GM19455 (cell line): Measurements from ENCODE around the gene ZBTB7C.

Experiments
- ATAC-seq: cut with Tn5 transposase; IDR thresholded peaks from one replicate; pipeline ENCODE4 v1.9.1; 2021; ENCODE audit not compliant: unreplicated experiment

ZBTB7C gene

DNA sequence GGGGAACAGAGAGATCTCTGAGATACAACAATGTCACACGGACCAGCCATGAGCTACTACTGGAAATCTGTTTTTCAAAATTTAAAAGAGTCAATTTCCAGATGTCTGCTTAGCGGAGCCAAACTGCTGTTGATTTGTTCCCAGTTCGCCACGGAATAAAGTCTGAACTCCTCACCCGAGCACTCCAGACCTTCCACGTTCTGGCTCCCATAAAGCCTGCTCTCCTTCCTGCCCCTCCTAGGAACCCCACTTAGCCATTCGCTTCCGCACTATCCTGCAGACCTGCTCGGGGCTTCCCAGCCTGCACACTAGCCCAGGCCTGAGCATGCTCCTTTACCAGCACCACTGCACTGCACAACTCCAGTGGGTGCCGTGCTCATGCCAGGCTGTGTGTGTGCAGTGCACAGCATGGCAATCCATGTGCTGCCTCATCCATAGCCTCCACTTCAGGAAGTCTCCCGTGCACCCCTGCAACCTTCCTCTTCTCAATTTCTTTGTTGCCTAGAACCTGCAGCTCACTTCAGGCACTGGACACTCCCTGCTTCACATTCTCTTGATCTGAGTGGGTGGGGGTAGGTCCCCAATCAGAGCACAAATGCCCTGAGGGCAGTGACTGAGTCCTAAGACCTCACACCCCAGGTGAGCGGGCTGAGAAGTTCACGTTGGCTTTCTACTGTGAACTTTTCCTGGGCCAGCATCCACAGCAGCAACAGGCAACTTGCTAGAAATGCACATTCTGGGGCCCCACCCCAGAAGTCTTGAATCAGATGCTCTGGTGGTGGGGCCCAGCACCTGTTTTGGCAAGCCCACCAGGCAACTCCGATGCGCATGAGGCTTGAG lies 53.7 kb downstream of the ZBTB7C start:
- no peak for ATAC-seq

DNA sequence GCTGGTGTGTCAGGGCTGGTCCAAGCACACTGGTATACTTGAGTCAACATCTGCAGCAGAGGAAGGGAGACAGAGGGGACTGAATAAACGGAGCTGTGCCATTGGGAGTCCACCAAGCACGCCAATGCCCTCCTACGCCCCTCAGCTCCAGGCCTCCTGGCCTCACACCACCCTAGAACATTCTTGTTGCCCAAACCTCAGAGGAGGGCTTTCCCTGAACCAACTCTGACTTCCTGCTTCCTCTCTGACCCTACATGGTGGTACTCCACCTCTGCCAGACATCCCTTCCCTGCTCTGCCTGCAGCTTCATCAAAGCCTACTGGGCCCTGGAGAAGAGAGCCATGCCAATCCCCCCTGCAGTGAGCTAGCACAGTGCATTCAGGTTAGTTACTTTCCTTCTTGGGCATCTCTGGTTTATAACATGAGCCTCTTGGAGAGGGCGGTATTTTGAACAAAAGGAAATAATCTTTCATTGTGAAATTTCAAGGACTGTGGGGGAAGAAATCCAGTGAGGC lies 54.4 kb downstream of the ZBTB7C start:
- no peak for ATAC-seq

DNA sequence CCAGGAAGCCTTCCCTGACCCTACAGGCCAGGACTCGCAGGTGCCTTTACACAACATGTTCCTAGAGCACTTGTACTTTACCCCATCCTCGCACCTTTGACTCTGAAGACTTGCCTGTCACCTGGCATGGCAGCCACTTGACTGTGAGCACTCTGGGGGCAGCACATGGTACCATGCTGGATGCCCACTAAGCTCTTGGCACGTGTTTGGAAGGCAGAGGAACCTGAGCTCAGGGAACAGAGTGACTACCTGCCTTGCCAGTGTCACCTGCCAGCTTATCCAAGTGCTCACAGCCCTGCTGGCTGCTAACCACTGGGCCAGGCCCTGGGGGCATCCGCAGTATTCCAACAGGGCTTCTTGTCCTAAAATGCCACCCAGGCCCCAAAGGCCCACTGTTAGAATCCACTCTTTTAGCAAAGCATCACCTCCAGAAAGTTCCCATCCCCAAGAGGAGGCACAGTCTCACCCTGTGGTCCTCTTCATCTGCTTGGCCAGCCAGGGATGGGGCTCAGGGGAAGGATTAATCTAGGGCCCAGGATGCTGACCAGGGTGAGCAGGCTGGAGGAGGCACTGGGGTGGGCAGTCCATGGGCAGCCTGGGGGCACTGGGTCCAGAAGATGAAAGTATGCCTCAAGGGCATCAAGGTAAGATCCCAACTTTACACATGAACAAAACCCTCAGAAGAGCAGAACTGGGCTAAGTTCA lies 57.0 kb downstream of the ZBTB7C start:
- no peak for ATAC-seq

DNA sequence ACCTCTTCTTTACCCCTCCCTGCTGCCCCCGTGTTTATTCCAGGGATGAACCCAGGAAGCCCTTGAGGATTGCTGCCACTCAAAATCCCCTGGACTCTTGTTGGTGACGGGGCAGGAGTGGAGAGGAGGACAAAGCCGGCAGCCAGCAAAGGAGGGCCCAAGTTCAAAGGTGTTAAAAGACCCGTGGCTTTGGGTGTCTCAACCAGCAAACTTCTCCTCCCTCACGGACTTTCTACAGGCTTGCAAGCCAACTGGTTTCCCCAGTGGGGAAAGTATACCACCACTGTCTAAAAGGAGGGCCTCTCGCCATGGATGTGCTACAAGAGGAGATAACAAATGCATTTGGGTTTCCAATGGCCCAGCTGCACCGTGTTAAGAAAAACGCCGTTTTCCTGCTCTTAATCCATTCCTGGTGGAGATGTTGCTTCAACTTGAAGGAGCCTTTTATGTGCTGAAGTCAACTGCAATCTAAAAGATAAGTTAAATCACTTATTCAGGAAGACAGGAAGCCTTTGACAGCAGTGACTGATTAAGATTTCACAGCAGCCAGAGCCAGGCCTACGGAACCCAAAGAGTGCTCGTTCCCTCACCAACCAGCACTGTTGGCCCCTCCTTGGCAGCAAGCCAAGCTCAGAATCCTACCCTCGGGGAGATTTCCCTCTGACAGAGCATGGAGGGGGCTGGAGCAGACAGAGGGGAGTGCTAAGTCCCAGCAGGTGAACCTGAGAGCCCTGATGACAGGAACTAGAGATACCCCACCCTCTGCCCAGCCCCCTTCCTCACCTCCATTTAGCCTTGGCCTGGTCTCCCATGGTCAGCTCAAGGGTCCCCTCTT lies 57.8 kb downstream of the ZBTB7C start:
- no peak for ATAC-seq

DNA sequence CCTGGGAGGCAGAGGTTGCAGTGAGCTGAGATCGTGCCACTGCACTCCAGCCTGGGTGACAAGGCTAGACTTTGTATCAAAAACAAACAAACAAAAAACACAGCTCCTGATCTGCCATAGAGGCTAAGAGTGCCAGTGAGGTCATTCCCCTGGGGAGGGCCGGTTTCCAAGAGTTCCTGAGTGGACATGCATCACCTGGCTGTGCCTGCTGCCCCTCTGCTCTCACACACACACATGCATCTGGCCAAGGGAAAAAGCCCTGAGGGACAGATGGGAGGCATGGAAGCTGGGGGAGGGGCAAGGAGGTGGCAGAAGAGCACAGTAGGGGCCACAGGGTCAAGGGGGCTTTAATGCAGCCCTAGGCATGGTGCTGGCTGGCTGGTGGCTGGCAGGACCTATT lies 60.4 kb downstream of the ZBTB7C start:
- no peak for ATAC-seq

DNA sequence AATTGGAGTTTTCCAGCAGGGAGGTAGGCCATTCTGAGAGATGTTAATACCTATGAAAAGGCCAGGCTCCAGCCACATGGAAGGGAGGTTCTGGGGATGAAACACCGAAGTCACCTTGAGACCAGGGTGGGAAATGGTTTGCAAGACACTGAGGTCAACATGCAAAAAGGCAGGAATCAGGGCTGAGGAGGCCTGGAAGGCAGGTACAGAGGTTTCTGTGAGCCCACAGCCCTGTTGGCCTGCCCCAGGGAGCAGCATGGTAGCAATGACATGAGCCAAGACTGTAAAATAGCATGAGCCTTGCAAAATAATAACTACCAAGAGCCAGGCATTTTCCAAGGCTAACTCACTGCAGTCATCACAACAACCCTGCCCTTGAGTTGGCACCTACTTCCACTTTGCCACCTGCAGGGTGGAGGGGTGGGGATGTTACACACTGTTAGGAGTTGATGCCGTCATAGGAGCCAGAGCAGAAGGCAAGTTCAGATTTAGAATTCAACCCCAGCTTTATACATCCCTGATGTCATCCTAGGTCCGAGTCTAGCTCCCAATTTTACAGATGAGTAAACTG lies 61.3 kb downstream of the ZBTB7C start:
- ATAC-seq = no peak

DNA sequence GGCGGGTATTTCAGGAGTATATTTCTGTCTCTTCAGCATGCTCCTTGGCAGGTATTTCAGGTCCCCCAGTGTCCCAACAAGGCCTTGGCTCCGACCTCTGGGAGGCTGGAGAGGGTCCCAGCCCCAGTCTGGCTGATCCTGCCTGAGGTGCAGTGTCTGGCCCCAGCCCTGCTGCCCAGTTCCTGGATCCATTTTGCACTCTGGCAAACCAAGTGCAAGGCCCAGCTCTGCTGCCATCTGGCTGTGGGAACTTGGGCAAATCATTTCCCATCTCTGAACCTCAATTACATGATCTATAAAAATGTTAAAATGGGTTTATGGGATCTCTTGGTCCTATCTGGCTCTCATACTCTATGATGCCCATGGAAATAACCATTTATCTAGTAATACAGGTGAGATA lies 63.6 kb downstream of the ZBTB7C start:
- no peak for ATAC-seq

DNA sequence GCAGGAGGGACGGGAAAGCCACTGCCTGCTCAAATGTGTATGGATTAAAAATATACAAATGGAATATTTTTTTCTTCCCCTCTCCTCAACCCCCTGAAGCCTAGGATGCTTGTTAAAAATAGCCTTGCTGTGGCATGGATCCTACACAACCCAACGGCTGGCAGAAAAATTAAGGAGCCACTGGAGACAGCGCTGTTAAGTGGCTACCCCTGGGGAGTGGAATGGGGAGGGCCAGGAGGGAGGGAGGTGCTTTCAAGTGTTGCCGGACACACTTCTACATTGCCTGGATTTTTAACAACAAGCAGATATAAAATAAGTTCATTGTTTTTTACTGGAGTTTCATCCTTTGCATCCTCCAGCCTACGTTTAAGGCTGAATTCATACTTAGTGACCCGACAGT lies 66.6 kb downstream of the ZBTB7C start:
- ATAC-seq = no peak

DNA sequence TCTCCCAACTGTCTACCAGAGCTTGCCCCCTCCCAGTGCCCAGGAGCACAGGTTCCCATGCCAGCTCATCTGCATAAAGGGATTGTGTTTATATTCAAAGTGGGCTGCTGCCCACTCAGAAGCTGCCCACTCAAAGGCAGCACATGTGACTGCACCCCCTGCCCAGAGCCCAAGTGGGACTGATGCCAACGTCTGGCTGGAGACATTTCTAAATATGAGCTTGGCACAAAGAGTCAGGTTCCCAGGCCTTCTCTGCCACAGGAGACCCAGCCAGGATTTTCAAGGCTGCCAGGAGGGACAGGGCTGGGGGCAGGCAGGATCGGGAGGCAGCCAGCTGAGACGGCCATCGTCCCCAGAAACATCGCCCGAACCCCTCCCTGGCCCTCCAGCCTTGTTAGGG lies 67.1 kb downstream of the ZBTB7C start:
- no peak for ATAC-seq

DNA sequence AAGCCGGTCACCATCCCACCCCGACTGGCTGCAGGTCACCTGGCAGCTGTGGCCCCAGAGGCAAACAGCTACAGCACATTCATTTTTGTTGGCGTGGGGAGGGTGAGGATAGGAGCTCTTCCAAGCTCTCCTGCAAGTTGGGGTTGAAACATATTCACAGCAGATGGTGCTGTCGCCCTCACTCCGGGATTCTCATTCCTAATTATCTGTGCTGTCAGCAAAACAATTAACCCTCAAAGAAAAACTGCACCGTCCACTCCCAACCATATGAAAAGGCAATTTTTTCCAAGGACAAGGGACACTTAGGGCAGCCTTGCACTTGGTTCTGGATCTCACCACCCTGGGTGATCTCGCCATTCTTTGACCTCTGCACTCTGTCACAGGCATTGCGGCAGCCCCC lies 68.6 kb downstream of the ZBTB7C start:
- ATAC-seq = no peak

DNA sequence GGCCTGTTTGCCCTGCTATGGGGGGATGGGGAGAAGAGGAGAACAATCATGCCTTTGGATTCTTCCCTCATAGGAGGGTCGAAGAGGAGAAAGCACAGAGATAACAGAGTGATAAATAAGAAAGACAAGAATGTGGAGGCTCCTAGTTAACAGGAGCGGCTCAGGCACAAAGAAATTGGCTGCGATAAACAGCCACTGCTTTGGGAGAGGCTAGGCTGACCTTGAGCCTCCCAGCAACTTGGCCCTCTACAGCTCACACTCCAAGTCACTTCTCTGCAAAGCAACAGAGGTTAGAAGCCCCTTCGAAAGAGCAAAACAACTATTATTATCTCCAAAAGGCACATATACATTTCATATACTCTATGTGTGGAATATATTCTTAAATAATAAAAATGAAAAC lies 69.5 kb downstream of the ZBTB7C start:
- ATAC-seq = no peak

DNA sequence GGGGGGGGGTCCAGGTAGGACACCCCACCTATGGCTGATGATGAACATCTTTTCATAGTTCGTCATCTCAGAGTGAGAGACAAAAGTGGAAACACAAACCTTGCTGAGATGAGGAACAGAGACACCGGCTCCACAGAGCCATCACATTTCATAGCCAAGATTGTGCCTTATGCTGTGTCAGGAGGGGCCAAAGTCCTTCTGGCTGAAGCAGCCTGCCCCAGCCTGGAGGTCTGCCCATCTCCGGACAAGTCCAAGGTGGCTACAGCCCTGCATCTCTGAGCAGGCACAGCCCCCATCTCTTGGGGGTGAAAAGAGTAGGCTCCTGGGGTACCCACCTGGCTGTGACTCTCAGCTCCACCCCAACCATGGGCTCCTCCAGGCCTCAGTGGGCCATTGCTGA lies 70.3 kb downstream of the ZBTB7C start:
- ATAC-seq = no peak

DNA sequence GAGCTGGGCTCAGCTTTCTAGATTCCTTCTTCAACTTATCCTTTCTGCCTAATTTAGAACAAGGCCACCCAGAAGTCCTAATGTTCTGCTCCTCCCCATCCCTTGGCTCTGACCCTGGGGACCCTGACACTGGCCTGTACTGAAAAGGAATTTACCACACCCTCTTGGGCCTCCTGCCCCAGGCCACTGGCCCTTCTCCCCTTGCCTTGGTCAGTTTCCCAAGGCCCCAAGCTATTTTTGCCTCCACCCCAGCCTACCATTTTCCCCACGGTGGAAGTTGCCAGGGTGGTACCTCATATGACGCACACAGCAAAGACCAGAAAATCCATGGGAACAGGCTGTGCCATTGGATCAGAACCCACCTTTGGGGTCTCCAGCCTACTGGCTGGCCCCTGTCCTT lies 72.1 kb downstream of the ZBTB7C start:
- no peak for ATAC-seq

DNA sequence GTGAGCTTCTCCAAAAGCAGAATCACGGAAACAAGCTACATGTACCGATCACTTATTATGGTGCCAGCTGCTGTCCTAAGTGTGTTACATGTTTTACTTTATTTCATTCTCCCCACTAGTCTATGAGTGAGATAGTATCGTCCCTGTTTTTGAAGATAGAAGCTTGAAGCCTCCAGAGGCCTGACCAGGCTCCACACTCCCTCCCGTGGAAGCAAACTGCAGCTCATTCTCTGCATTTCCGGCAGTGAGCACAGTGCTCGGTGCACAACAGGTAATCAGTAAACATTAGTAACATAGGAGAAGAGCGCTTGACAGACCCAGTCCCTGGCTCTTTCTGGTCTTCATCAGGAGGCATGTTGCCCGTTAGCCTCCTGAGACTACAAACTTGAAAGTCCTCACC lies 72.9 kb downstream of the ZBTB7C start:
- ATAC-seq = no peak

DNA sequence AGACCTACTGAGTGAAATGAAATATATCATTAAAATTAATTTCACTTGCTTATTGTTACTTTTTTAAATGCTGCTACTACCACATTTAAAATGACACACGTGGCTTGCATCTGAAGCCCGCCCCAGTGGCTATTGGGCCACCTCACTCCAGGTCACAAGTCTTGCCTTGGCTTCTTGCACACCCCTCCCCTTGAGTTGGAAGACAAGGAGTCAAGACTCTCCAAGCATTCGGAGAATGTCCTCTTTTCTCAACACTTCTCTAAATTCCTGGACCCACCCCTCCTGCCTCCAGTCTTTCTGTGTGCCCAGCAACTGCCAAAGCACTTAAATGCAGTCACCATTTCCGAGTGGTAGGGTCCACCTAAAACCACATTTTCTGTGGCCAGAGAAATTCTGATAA lies 73.4 kb downstream of the ZBTB7C start:
- no peak for ATAC-seq

DNA sequence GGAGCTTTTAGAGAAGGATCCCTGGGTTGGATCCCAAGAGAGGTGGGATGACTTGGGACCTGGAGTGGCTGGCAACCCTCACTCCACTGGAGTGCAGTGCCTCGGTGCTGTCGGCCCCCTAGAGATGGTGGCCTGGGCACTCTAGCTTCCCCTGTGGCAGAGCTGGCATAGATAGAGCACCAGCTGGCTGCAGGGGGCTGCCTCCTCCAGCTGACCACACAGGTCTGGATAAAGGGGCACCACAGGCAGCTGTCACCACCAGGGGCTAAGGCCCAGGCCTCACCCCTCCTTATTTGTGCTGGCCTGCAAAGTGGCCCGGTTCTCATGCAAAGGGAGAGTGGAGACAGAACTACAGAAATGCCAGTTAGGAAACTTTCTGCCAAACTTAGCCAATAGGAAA lies 74.3 kb downstream of the ZBTB7C start:
- no peak for ATAC-seq

DNA sequence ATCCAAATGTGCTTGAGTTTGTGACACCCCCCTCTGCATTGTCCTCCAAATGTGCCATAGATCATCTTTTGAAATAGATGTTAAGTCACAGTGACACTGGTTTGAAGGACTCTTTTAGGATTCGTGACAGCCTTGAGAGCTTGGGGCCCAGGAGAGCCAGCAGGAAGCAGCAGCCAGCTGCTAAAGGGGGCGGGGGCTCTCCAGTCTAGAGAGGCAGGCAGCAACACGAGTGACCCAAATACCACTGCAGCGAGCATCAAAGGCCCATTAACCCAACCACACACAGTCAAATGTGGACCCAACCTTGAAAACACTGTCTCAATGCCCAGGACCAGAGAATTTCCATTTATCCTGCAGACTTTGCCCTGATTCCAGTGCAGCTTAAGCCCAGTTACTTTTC lies 75.6 kb downstream of the ZBTB7C start:
- no peak for ATAC-seq

DNA sequence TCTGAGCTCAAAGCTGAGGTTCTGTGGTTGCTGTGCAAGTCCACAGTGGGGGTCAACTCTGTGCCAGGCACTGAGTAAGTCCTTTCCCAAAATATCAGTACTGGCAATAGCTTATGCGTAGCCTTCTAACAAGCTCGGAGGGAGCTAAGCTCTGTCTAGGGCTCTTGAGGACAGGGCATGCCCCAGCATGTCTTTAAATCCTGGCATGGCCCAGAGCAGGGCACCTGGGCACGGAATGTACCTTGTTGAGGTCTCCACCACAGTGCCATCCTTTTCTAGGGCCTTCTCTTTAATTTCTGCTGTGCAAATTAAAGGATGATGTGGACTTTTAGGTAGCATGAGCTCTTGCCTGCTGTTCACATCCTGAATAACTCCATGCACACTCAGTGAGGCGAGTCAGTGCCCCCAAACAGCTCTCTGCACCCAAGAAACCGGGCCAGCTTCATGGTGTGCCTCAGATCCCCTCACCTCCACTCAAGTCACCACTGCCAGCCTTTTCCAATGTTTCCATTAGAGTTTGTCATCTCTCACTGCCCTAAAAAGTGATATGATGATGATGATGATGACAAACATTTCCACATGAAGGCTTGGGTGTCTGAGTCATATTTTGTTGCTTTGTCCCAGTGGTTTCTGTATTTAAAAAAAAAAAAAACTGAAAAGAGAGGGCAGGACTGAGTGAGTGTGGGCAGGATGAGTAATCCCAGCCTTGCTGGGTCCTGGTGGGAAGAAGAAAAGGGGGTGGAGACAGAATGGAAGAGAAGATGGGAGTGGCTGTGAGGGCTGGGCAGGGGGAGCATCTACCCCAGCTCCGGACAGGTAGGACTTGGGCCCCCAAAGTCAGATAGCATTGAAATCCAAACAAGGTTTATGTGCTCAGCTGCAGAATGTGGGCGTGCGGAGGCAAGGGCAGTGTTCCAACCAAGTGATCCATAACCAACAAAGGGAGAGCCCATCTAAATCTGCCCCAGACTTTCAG lies 78.9 kb downstream of the ZBTB7C start:
- no peak for ATAC-seq

DNA sequence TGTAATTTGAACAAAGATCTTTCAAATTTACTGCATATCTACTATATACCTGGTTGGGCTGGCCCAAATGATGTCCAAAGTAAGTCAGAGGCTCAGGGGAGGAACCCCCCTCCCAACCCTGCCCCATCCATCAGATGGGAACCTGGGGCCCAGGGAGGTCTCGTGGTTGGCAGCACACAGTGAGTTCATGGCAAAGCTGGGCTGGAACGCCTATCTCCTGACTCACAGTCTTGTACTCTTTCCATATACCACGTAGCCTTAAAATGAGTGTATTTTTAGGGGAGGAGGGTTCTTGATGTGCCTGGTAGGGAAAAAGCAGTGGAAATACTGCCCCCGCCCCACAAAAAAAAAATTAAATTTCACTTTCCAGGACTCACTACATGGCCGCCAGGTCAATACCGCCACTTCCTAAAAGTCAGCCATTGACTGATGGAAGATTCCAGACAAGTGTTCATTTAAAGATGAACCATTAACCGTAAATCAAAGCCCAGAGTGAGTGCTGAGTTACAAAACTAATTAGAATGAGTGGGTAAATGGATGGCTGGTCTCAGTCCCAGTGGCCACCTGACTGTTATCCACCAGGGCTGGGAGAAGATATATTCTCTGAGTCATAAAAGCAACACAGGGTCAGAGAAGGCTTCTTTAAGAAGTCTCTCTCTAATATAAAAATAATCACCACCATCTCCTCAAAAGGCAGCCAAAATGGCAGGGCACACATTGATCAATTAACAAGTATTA lies 80.5 kb downstream of the ZBTB7C start:
- no peak for ATAC-seq
